Femur (tissue), 1 donor: ENCODE data around the gene PCSK4.

ENCODE experiments used
- DNase-seq: peaks from one replicate; pipeline ENCODE4 v3.0.0-alpha.2; 2017

The PCSK4 gene

DNA sequence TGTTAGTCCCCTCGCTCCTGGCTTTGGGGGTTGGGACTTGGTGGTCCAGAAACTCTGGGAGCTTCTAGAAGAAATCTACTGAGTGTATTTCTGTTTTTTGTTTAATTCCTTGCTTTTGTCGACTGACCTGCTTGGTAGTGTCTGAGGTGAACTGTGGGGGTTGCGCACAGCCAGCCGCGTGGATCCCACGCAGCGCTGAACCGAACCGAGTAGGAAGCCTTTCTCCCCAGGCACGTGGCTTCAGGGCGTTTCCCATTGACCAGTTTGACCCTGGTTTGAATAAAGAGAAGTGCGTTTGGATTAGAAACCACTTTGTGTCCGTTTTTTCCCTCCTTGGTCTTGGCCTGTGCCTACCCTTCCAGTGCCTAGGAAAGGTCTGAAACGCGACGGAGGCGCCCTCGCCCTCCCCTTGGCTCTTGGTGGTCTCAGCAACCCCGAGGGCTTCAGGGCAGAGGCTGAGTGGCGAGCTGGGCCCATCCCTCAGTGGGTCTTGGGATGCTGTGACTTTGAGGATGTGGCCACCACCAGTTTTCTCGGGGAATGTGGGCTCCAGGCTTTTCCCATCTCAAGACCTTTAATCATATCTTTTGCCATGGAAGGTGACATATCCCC is 54.7 kb downstream of the PCSK4 start:
- no peak for DNase-seq

DNA sequence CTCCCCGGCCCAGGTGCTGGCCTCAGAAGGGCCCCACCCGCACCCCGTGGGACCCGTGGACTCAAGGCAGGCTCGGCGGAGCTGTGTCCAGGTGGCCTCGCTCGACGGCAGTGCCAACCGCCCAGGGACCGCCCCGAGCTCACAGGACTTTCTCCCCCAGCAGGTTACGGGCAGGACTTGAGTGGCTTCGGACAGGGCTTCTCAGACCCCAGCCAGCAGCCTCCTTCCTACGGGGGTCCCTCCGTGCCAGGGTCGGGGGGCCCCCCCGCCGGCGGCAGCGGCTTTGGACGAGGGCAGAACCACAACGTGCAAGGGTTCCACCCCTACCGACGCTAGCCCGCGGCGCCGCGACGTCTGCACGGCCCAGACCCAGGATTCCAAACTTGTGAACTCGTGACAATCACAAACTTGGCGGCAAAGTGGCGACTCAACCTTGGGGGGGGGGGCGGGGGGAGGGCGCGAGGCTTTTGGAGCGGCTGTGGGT is 55.5 kb downstream of the PCSK4 start:
- DNase-seq: no peak

DNA sequence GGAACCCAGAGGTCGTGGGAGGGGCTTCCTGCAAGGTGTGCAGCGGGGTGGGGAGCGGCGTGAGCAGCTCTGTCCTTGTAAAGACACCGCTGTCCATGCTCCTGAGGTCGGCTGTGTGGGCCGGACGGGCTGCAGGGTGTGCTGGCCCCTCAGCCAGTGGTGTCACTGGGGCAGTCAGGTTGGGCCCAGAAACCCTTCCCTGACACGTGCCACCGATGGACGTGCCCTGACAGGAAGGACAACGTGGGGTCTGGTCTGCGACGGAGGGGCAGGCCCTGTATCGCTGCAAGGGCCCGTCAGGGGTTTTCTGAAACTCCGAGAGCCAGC is 56.1 kb downstream of the PCSK4 start:
- DNase-seq: no peak

DNA sequence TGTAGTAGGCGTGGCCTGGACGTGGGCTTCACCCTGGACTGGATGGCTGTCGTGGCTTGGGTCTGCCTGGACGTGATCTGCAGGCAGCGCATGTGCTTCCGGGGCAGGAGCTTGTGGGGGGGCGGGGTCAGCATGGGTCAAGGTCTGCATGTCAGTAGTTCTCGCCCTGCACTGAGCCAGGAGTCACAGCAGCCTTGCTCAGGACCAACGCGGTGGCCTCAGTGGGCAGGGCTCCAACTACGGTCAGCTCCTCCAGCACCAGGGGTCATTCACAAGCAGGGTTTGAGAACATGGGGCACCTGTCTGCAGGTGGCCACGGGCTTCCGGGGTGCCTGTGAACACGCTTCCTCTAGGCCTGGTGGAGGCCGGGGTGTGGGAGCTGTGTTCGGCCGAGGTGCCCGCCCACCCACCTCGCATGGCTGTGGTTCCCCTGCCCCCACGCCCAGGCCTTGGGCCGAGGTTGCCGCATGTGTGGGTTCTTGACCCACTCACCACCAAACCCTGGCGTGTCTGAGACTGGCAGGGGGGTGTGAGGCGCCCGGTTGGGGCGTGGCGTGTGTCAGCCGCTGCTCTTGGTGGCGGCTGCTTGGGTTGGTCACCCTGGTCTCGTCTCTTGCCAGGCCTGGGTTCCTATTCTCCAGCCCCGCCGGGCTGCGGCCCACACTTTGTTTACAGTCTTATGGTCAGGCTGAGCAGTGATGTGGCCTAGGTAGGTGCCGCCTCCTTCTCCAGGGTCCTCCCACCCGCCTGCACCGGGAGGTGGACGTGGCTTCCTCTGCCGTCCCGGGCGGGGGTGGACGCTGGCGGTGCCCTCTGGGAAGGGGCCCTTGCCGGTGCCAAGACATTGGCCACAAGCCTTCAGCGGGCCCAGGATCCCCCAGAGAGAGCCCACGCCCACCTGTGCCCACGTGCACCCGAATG is 56.8 kb downstream of the PCSK4 start:
- no peak for DNase-seq

DNA sequence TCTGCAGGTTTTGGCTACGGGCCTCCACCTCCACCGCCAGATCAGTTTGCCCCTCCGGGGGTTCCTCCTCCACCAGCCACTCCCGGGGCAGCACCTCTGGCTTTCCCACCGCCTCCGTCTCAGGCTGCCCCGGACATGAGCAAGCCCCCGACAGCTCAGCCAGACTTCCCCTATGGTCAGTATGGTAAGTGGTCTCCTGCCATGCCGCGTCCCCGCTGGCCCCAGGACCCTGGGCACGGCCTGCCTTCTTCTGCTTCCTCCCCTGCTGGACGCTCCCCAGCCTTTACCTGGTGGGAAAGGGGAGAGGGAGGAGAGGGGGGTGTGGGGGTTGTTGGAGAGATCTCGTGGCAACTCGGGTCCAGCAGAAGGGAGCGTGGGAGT is 57.7 kb downstream of the PCSK4 start:
- no peak for DNase-seq

DNA sequence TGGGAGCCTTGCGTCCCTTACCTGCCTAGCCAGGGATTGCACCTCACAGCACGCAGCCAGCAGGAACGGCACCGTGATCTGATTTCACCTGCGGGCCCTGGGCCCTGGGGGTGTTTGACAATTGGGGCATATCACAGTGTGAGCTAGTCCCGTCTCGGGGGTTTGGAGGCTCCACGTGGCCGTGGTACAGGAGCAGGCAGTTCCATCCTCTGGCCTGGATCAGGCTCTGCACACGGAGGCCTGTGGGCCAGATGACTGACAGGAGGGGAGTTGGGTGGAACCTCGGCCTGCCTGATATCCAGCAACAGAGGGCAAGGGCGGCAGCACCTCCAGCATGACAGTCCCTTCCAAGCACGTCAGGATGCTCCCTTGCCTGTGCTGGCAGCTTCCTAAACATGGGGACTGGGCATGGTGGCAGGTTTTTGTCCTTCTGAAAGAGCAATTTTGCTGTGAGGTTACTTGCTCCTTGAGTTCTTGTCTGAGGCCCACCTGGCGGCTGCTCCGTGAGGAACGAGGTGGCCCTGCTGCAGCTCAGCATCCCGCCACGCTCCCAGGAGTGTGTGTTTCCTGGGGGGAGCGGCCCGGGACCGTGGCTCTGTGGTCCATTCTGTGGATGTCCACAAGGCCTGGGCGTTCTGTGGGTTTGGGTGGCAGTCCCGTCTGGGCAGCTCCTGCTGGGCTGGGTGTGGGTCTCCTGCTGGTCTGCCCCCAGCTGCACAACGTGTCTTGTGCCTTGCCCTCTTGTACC is 58.2 kb downstream of the PCSK4 start:
- no peak for DNase-seq
